NCI-H2171 (cell line): ENCODE measurements around the gene GLUL.

Source experiments
- DNase-seq: peaks from one replicate; lab custom pipeline; 2025; lab: John Stamatoyannopoulos, UW

The GLUL gene

DNA sequence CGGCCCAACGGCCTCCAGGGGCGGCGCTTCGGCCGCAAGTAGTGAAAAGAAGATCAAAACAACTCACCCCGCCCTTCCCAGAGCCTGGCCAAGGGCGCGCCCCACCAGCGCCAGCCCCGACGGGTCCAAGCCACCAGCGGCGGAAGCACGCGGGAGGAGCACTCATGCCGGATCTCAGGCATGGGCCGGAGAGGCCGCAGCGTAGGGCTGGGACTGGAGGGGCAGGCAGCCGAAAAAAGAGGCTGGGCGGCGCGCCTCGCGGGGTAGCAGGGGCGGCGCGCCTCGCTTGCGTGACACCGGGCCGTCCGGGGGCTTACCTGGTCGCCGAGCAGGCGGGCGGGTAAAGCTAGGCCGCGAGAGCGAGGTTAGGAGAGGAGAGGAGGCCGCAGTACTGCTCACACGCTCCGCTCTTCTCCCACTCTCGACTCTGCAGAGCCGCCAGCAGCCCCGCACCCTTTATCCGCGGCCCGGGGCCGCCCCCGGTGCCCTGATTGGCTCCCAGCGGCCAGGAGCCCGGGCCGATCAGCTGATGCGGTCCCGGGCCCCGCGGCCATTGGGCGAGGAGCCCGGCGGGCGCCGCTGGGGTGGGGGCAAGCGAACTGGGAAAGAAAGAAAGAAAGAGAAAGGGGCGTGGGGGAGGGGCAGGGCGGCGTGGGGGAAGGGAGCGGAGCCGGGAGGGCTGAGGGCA, at the start of gene GLUL:
GLUL (minus strand) TSS at position 429 of the 688 bp plus-strand sequence. CDS start 3,053 bp downstream, outside the sequence.
- peak; percentile 94 for DNase-seq

DNA sequence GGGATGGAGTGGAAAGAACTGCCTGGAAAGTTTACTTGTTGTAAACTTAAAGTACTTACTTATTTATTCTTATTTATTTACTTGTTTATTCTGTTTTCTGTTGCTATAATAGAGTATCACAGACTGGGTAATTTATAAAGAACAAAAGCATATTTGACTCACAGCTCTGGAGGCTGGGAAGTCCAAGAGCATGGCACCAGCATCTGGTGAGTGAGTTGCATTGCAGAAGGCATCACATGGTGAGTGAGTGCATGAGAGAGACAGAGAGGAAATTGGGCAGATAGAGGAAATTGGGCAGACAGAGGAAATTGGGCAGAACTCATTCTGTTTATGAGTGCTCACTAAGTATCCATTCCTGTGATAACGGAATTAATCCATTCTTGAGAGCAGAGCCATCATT, 46.7 kb upstream of the GLUL start:
- DNase-seq, result no peak

DNA sequence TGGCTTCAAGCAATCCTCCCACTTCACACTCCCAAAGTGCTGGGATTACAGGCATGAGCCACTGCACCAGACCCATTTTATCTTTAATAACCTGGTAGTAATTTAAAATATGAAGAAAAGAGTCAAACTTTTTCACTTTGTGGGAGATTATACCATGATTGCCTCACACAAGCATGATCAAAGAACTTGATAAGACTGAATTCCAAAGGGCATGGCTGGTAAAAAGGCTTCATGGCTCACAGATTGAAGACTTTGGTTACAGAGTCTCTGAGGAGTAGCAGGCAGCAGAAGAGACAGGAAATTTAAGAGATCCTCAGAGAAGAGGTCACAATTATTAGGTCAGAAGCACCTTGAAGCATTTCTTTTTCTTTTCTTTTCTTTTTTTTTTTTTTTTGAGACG, 42.0 kb upstream of the GLUL start:
- no peak for DNase-seq

DNA sequence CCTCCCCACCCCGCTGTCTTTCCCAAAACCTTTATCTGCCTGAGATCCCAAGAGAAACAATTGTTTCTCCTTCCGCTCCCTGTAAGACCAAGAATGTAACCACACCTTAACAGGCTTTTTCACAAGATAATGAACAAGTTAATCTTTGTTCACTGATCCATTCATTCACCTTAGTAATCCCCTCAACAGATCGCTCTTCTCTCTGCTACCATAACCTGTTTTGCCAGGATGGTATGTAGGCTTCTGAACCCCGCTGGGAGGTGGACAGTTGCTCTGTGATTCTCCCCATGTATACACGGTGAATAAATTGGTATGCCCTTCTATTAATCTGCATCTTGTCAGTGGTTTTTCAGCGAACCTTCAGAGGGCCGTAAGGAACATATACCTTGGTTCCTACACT, 39.7 kb upstream of the GLUL start:
- no peak for DNase-seq

DNA sequence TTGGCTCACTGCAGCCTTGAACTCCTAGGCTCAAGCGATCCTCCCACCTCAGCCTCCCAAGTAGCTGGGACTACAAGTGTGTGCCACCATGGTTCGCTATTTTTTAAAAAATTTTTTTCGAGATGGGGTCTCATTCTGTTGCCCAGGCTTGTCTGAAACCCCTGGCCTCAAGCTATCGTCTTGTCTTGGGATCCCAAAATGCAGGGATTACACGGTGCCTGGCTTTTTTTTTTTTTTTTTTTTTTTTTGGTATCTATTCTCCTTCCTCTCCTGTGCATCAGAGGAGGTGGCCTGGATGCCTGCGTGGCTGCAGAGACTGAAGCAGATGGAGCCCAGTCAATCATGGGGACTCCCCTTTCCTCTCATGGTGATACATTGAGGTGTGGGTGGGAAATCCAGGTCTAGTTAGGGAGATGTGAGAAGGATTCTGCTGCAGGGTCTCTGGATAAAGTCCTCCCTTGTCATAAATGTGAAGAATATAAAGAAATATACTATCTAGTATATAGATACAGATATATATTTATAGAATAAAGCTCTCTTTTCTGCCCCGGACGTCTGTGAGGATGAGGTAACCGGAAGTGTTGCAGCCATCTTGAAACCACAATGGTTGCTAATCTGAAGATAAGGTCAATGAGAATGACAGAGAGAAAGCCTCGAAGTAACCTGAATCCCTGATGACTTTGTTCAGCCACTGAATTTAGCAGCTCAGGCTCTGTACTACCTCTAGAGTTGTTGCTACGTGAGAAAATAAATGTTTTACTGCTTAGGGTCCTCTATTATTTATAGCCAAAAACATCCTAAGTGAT, 38.9 kb upstream of the GLUL start:
- no peak for DNase-seq

DNA sequence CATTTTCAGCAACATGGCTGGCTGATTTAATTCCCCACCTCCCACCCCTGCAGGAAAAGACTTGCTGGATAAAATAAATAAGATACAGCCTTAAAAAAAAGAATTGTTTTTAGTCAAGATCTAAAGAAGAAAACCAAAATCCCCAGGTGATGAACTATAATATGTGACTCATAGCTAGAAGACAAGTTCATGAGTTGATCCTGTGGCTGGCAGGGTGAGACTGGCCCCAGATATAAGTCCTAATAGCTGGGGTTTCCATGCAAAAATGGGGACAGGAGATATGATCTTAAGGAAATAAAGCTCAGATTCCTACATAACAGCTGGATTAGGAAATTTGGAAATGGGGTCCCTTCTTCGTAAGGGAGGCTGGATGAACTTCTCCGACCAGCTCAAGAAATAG, 36.5 kb upstream of the GLUL start:
- no peak for DNase-seq

DNA sequence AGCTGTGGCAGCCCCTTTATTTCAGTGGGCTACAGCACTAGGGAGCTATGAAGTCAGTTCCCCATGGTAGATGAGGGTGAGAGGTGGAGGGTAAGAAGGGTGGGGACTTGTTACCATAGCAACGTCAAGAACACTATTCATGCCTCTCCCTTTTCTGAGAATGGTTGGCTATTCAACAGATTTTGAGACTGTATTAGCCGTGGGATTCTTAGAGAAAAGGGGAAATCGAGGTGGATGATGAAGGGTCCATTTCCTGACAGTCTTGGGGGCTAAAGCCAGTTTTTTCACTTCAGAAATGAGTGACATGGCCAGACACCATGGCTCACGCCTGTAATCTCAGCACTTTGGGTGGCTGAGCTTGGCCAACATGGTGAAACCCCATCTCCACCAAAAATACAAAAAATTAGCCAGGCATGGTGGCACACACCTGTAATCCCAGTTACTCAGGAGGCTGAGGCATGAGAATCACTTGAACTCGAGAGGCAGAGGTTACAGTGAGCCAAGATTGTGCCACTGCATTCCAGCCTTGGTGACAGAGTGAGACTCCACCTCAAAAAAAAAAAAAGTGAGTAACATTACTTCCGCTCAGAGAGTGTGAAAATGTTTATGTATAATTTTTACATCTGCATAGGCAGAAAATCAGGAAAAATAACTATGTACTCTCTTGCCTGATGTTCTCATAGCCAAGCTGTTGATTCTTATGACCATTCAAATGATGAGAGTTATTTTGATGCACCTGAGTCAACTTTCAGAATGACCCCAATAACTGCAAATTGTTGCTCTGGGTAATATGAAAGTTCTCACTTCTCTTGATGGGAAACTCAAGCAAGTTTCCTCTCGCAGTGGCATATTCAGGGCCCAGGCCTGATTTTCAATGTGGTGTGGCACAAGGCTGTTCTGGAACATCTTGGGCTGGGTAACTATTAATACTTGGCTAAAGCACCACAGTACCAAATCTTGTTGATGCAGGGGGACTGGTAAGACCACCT, 35.1 kb upstream of the GLUL start:
- DNase-seq, result no peak

DNA sequence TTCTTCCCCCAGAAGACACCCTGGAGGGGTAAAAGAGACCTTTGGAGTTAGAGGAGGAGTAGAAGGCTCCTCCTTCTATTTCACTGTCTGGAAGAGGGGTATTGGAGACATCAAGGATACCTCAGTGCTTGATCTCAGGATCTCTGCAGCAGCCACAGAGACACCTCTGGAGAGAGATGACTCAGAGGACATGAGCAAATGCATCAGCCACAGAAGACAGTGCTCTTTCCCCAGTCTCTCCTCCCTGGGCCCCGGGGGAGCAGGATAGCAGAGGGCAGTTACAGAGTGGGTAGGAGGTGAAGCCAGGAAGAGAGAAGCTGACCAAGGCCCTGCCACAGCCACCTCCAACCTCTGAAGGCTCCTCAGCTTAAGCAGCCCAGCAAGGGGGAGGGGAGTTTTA, 24.2 kb upstream of the GLUL start:
- no peak for DNase-seq

DNA sequence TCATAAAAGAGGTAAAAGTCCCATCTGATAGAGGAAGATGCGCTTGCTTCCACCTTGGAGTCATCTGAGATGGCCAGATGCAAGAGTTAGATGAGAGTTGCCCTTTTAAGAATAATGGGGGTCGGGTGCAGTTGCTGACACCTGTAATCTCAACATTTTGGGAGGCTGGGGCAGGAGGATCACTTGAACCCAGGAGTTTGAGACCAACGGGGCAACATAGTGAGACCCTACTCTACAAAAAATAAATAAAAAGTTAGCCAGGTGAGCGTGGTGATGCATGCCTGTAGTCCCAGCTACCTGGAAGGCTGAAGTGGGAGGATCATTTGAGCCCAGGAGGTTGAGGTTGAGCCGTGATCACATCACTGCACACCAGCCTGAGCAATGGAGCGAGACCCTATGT, 22.4 kb upstream of the GLUL start:
- DNase-seq, result no peak

DNA sequence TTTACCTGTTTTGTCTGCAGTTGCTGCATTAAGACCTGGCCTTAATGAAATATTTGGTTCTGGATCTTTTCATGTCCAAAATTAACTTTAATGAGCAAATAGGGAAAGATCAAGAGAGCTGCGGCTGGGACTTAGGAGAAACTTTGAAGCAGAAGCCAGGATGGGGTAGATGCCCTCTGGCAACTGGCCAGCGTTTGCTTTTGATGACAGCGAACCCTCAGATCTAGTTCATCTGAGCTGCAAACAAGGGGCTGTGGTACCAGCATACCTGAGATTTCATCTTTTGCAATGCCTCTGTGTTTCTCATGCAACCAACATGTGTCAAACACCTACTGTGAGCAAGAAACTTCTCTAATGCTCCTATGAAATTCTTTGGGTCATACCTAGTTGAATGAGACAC, 21.9 kb upstream of the GLUL start:
- DNase-seq, result no peak

DNA sequence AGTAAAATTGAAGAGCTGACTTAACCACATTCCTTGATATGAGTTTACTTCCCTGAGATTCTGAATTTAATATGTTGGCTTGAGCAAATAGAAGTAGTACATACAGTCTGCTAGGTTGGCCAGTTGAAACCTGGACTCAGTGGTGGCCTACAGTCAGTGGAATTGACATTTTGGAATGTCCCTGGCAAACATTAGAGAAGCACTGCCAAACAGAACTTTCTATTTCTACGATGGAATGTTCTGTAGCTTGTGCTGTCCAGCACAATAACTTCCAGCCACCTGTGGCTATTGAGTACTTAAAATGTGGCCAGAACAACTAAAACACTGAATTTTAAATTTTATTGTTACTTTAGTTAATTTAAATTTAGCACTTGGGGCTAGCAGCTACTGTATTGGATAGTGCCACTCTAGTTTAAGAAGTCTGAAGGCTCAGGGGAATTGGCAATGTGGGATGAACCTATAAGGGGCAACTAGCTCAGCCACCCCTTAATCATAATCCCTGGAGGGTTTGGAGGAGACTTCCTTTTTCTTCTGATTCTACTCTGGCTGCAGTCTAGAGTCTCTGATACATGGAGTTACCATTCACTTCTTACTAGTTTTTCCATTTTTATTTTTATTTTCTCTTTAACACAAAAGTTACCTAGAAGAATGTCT, 19.2 kb upstream of the GLUL start:
- DNase-seq, result no peak

DNA sequence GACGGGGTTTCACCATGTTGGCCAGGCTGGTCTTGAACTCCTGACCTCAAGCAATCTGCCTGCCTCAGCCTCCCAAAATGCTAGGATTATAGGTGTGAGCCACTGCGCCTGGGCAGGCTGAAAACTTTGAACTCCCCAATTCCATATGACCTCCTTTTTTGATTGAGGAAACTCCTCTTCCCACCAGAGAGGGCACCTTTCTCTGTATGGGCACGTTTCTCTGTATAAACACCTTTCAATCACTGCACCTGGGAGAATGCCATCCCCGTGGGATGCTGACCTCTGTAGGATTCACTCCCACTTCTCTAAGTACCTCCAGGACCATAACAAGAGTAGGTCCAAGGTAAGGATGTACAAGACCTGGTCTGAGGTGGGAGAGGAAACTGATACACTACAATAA, 18.5 kb upstream of the GLUL start:
- no peak for DNase-seq

DNA sequence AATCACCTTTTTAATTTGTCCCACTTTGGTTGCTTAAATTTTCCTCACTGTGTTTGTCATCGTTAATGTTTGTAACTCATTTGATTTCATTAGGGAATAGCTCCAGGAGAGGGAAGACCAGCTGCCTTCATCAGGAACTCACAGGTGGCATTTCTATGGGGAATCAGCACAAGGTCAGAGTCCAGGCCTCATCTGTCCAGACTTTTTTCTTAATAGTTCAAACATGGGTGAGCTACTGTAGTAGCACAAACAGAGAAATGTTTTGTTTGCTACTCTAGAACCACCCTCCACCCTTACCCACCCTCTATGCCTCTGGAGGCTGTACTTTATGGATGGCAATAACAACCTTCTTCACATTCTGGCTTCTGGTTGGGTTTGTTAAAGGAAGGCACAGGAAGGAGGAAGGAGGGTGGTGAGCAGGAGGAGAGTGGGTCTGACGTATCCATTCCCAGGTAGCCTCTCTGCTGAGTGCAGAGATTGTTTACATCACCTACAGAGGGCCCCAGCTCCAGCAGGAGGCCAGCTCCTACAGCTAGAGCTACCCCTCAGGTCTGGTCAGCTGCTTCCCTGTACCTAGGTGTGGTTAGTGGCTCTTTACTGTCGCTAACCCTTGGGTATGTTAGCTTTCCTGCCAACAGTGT, 17.0 kb upstream of the GLUL start:
- DNase-seq, result no peak

DNA sequence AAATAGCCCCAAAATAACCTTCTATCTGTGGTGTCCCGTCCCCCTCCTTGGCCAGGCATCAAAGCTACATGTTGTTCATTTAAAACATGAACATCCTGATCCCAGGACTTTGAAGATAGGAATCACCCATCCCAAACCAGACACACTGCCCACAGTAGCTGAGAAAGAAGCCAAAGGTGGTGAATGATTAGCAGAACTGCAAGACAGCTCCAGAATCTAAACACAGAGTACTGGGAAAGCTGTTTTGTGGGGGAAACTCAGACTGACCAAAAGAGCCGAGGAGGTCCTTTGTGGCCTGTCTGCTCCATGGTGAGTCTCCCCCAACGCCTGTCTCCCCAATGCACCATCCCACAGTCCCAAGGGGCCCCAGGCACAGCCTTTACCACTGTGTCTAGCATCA, 16.1 kb upstream of the GLUL start:
- no peak for DNase-seq

DNA sequence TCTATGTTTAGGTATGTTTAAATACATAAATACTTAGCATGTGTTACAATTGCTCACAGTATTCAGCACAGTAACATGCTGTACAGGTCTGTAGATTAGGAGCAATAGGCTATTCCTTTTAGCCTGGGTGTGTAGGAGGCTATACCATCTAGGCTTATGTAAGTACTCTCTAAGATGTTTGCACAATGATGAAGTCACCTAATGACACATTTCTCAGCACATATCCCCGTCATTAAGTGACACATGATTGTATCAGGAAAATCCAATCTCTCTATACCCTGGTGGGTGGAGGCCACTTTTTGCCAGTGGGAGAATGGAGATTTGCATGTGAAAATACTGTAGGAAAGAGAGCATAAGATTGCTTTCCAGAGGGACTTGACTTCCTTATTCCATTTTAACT, 14.4 kb upstream of the GLUL start:
- DNase-seq, result no peak

DNA sequence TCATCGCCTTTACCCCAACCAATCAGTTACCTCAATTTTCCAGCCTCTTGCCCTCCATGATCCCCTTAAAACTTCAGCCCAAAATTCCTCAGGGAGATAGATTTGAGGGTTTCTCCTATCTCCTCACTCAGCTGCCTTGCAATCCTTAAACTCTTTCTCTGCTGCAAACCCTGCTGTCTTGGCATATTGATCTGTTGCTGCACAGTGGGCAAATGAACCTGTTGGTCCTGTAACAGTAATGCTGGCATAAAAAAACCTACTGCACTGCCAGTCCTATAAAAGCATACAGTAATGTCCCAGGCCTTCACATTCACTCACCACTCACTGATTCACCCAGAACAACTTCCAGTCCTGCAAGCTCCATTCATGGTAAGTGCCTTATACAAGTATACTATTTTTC, 14.0 kb upstream of the GLUL start:
- DNase-seq, result no peak

DNA sequence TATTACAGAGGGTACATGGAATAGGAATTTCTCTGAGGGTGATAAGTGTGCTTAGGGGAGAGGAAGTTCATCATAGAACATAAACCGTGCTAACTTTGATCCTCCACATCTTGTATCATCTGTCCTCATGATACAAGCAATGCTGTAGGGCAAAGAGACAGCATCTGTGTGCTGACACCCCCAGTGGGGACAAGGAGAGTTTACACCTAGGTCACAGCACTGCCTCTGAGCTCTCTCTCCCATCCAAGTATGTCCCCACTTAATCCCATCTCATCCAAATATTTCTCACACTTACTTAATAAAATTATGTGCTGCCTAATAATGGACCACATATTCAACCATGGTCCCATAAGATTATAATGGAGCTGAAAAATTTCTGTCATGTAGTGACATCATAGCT, 13.2 kb upstream of the GLUL start:
- DNase-seq, result no peak

DNA sequence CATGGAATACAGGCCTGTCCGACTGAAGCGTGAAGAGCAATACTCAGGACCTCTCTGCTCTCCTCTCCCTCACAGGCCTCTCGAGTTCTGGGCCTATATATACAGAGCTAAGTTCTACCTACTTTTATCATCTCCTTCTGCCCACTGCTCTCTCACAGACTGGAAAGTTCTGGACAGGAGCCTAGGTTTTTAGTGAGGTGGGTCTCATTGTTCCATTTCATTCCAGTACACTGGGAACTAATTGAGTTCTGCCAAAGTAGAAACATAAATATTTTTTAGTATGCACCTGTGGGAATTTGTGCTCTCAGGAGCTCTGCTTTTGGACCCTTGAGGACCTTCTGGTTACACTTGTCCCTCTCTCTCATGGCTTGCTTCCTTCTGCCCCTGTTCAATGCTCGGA, 9.0 kb upstream of the GLUL start, which contains the start of gene TEDDM1:
TEDDM1 (minus strand) TSS at position 101 of the 400 bp plus-strand sequence. CDS start 182 bp downstream, outside the sequence.
- DNase-seq, result no peak

DNA sequence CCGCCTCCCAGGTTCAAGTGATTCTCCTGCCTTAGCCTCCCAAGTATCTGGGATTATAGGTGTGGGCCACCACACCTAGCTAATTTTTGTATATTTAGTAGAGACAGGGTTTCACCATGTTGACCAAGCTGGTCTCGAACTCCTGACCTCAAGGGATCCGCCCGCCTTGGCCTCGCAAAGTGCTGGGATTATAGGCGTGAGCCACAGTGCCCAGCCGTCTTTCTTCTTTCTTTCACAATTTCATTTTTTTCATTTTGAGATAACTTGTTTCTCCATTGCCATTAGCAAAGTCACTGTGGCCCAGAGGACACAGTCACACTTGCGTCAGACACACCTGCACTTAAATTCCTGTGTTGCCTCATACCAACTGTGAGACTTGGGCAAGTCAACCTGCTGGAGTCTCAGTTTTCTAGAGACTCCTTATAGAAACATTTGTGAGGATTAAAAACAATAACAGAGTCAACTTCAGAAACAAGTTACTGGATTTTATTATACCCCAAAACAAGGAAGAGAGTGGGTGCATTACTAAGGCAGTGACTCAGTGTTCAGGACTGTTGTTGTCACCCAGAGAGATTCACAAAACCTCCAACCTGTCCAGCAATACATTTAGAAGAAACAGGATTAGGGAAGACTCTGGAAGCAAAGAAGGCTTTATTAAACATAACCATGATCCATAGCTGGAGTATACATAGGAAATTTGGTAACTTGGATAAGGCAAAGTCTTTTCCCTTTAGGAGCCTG, 6.2 kb upstream of the GLUL start:
- no peak for DNase-seq

DNA sequence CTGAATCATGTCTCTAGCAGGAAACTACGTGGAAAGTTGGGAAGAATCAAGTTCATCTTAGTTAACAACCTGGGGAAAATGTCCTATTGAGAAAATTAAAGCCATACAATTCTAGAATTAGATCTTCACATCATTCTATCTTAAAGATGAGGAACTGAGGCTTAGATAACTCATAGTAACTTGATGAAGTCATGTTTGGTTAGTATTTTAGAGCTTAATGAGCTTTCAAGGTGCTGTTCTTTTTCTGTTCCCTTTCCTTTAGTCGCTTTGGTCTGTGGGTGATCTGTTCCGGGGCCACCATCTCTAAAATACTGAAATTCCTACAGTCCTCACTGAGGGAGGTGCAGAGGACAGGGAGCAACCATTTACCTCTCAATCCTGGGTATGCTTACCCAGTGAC, 4.3 kb upstream of the GLUL start:
- no peak for DNase-seq
